GM21515 (cell line): ENCODE results near the gene OR6X1.

Experiments used
- ATAC-seq: cut with Tn5 transposase; IDR thresholded peaks from one replicate; pipeline ENCODE4 v1.9.1; 2021; ENCODE audit not compliant: unreplicated experiment

OR6X1 gene

GRCh38 chr11:123754101-123754568 lies at the start of gene OR6X1:
Gene OR6X1 (minus strand): TSS chr11:123754518. CDS start chr11:123754518, 0 bp downstream.
- no peak for ATAC-seq

- no peak for ATAC-seq
Observed at GRCh38 chr11:123801765-123802164, 47.4 kb upstream of the OR6X1 start.

GRCh38 chr11:123800036-123800435 lies 45.7 kb upstream of the OR6X1 start:
- ATAC-seq = no peak

- no peak for ATAC-seq
Observed at GRCh38 chr11:123799438-123799837, 45.1 kb upstream of the OR6X1 start.

GRCh38 chr11:123798513-123799252 lies 44.4 kb upstream of the OR6X1 start:
- ATAC-seq = no peak

- no peak for ATAC-seq
Observed at GRCh38 chr11:123798079-123798478, 43.8 kb upstream of the OR6X1 start.

- ATAC-seq = no peak
Observed at GRCh38 chr11:123797541-123797940, 43.2 kb upstream of the OR6X1 start.

- no peak for ATAC-seq
Observed at GRCh38 chr11:123797114-123797513, 42.8 kb upstream of the OR6X1 start.

- no peak for ATAC-seq
Observed at GRCh38 chr11:123796226-123796625, 41.9 kb upstream of the OR6X1 start.

GRCh38 chr11:123783536-123783935 lies 29.2 kb upstream of the OR6X1 start:
- ATAC-seq = no peak

- no peak for ATAC-seq
Observed at GRCh38 chr11:123778511-123778910, 24.2 kb upstream of the OR6X1 start.

GRCh38 chr11:123775715-123776549 lies 21.6 kb upstream of the OR6X1 start:
- no peak for ATAC-seq

- peak; percentile 42 for ATAC-seq
Observed at GRCh38 chr11:123775289-123775688, 21.0 kb upstream of the OR6X1 start.

GRCh38 chr11:123773959-123774358 lies 19.6 kb upstream of the OR6X1 start:
- ATAC-seq = no peak

GRCh38 chr11:123773026-123773425 lies 18.7 kb upstream of the OR6X1 start:
- ATAC-seq = no peak

- no peak for ATAC-seq
Observed at GRCh38 chr11:123771664-123772063, 17.3 kb upstream of the OR6X1 start.

- ATAC-seq = no peak
Observed at GRCh38 chr11:123770712-123771111, 16.4 kb upstream of the OR6X1 start.

GRCh38 chr11:123765601-123766000 lies 11.3 kb upstream of the OR6X1 start:
- ATAC-seq = no peak

- no peak for ATAC-seq
Observed at GRCh38 chr11:123762422-123762821, 8.1 kb upstream of the OR6X1 start.

- peak; percentile 77 for ATAC-seq
Observed at GRCh38 chr11:123760894-123761293, 6.6 kb upstream of the OR6X1 start.

- no peak for ATAC-seq
Observed at GRCh38 chr11:123757976-123758375, 3.7 kb upstream of the OR6X1 start.

GRCh38 chr11:123755813-123756212 lies 1.5 kb upstream of the OR6X1 start:
- ATAC-seq = no peak
